ENCODE results near the gene TNPO3.

TNPO3 gene

GRCh38 chr7:129054438-129055293 lies at the start of gene TNPO3:
TNPO3 (minus strand) TSS chr7:129055111; CDS start chr7:129054770, 341 bp downstream.
- DNase-seq: peak; percentile 87 to 96

GRCh38 chr7:129103561-129104324 lies 48.8 kb upstream of the TNPO3 start:
- no peak for DNase-seq

GRCh38 chr7:129101746-129102145 lies 46.8 kb upstream of the TNPO3 start:
- no peak for DNase-seq

GRCh38 chr7:129100827-129101166 lies 45.9 kb upstream of the TNPO3 start:
- no peak for DNase-seq

GRCh38 chr7:129098409-129099084 lies 43.6 kb upstream of the TNPO3 start:
- no peak for DNase-seq

GRCh38 chr7:129095258-129095657 lies 40.3 kb upstream of the TNPO3 start:
- DNase-seq: no peak

GRCh38 chr7:129094501-129094900 lies 39.6 kb upstream of the TNPO3 start:
- DNase-seq: no peak

GRCh38 chr7:129093867-129094456 lies 39.1 kb upstream of the TNPO3 start:
- no peak for DNase-seq

GRCh38 chr7:129091484-129092002 lies 36.6 kb upstream of the TNPO3 start:
- peak; percentile 73 to 75 for DNase-seq

- no peak for DNase-seq
Measured at GRCh38 chr7:129090300-129090907, 35.5 kb upstream of the TNPO3 start.

GRCh38 chr7:129089521-129090212 lies 34.8 kb upstream of the TNPO3 start:
- peak; percentile 83 to 85 for DNase-seq

GRCh38 chr7:129084801-129085551 lies 30.1 kb upstream of the TNPO3 start:
- DNase-seq: no peak

- DNase-seq: no peak
Measured at GRCh38 chr7:129083525-129083924, 28.6 kb upstream of the TNPO3 start.

- DNase-seq: no peak
Measured at GRCh38 chr7:129078455-129078854, 23.5 kb upstream of the TNPO3 start.

GRCh38 chr7:129076886-129077285 lies 22.0 kb upstream of the TNPO3 start:
- no peak for DNase-seq

- DNase-seq: no peak
Measured at GRCh38 chr7:129074994-129075393, 20.1 kb upstream of the TNPO3 start.

GRCh38 chr7:129074361-129074871 lies 19.5 kb upstream of the TNPO3 start:
- no peak for DNase-seq

GRCh38 chr7:129073738-129074137 lies 18.8 kb upstream of the TNPO3 start:
- no peak for DNase-seq

- no peak for DNase-seq
Measured at GRCh38 chr7:129073204-129073603, 18.3 kb upstream of the TNPO3 start.

- DNase-seq: peak; percentile 94 to 96
Measured at GRCh38 chr7:129072479-129073011, 17.6 kb upstream of the TNPO3 start.
